HL-60 (cell line): ENCODE data around the gene MTMR3.

ENCODE experiments used
- DNase-seq, 2 experiments: peaks; one replicate each; pipeline ENCODE4 v3.0.0-alpha.2; 2010 to 2020; ENCODE audit warnings: low read depth in 1 of 2, low spot score in 1 of 2
- H3K27ac ChIP-seq: fragments of 250-450 bp; sonication (Bioruptor Pico); replicated peaks from 2 replicates; pipeline ENCODE4 v1.5.1; 2020; ENCODE audit warnings: mild to moderate bottlenecking, moderate library complexity
- H3K27me3 ChIP-seq: fragments of 250-450 bp; sonication (Bioruptor Pico); 2 replicates; pipeline ENCODE4 v1.5.1; 2021; ENCODE audit warnings: mild to moderate bottlenecking, moderate library complexity; ENCODE audit not compliant: insufficient read depth, poor library complexity, severe bottlenecking
- H3K4me3 ChIP-seq: replicated peaks from 2 replicates; pipeline ENCODE4 v1.5.1; 2011; ENCODE audit warnings: mild to moderate bottlenecking, control low read depth, low read length; ENCODE audit not compliant: insufficient read depth
- GABPA ChIP-seq: IDR thresholded peaks from 2 replicates; pipeline ENCODE4 v1.6.1; 2012; ENCODE audit warnings: low read depth
- POLR2AphosphoS5 ChIP-seq: IDR thresholded peaks from 2 replicates; pipeline ENCODE4 v1.6.1; 2012; ENCODE audit warnings: low read depth
- SPI1 ChIP-seq: IDR thresholded peaks from 2 replicates; pipeline ENCODE4 v1.6.1; 2012; ENCODE audit warnings: low read depth, mild to moderate bottlenecking, borderline replicate concordance
- TF ChIP-seq, protein P1 (sequence below): IDR thresholded peaks from 2 replicates; pipeline ENCODE4 v1.6.1; 2012; ENCODE audit warnings: low read depth; ENCODE audit not compliant: insufficient replicate concordance
- TF ChIP-seq, protein P2 (sequence below): IDR thresholded peaks from one replicate; pipeline ENCODE4 v1.5.1; 2011; ENCODE audit warnings: low read length, control low read depth, inconsistent platforms; ENCODE audit not compliant: insufficient read depth

The MTMR3 gene

DNA sequence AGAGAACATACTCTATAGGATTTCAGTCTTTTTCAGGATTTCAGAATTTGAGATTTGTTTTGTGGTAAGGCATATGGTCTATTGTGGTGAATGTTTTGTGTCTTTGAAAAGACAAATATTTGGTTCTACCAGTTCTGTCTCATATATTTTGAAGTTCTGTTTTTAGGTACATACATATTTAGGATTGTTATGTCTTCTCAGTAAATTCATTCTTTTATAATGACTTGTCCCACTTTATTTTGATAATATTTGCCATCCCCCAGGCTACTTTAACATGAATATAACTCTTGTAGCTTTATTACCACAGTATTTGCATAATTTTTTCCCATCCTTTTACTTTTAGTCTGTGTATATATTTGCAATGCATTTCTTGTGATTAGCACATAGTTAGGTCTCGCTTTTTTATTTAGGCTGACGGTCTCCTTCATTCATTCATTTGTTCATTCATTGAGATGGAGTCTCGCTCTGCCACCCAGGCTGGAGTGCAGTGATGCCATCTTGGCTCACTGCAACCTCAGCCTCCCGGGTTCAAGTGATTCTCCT lies 32.1 kb downstream of the MTMR3 start:
- TF ChIP-seq, protein P1, sequence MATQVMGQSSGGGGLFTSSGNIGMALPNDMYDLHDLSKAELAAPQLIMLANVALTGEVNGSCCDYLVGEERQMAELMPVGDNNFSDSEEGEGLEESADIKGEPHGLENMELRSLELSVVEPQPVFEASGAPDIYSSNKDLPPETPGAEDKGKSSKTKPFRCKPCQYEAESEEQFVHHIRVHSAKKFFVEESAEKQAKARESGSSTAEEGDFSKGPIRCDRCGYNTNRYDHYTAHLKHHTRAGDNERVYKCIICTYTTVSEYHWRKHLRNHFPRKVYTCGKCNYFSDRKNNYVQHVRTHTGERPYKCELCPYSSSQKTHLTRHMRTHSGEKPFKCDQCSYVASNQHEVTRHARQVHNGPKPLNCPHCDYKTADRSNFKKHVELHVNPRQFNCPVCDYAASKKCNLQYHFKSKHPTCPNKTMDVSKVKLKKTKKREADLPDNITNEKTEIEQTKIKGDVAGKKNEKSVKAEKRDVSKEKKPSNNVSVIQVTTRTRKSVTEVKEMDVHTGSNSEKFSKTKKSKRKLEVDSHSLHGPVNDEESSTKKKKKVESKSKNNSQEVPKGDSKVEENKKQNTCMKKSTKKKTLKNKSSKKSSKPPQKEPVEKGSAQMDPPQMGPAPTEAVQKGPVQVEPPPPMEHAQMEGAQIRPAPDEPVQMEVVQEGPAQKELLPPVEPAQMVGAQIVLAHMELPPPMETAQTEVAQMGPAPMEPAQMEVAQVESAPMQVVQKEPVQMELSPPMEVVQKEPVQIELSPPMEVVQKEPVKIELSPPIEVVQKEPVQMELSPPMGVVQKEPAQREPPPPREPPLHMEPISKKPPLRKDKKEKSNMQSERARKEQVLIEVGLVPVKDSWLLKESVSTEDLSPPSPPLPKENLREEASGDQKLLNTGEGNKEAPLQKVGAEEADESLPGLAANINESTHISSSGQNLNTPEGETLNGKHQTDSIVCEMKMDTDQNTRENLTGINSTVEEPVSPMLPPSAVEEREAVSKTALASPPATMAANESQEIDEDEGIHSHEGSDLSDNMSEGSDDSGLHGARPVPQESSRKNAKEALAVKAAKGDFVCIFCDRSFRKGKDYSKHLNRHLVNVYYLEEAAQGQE: no peak
- TF ChIP-seq SPI1 (no peak), GABPA (no peak), POLR2AphosphoS5 (no peak)
- TF ChIP-seq, protein P2, sequence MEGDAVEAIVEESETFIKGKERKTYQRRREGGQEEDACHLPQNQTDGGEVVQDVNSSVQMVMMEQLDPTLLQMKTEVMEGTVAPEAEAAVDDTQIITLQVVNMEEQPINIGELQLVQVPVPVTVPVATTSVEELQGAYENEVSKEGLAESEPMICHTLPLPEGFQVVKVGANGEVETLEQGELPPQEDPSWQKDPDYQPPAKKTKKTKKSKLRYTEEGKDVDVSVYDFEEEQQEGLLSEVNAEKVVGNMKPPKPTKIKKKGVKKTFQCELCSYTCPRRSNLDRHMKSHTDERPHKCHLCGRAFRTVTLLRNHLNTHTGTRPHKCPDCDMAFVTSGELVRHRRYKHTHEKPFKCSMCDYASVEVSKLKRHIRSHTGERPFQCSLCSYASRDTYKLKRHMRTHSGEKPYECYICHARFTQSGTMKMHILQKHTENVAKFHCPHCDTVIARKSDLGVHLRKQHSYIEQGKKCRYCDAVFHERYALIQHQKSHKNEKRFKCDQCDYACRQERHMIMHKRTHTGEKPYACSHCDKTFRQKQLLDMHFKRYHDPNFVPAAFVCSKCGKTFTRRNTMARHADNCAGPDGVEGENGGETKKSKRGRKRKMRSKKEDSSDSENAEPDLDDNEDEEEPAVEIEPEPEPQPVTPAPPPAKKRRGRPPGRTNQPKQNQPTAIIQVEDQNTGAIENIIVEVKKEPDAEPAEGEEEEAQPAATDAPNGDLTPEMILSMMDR: no peak
- H3K27me3 ChIP-seq: no peaks in the 10 kb centered on the region
- no peak for DNase-seq
- no peak overlapping the region for H3K4me3 ChIP-seq
- H3K27ac ChIP-seq: no peak overlapping the region

DNA sequence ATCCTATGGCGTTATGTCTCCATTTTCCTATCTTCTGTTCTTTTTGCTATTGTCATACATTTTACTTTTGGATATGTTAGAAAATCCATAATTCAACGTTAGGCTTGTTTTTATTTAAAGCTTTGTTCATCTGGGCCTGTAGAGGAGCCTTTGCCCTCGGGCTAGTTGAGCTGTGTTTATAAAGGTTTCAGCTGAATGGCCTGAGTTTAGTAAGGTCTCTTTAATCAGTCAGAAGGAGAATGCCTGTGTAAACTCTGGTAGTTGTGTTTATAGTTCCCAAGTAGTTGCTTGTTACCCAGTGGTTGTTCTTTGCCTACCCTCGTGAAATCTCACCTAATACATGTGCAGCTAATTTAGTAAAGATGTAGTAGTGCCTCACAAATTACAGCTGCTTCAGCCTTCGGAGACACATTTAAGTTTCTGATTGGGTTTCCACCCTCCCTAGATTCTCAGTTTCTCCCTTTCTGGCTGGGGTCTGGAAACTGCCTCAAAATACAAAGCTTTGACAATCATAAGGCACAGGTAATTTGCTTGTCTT lies 33.1 kb downstream of the MTMR3 start:
- TF ChIP-seq POLR2AphosphoS5: no peak
- TF ChIP-seq, protein P1: no peak
- no peak for TF ChIP-seq GABPA
- TF ChIP-seq SPI1: no peak
- TF ChIP-seq, protein P2: no peak
- H3K27ac ChIP-seq: no peak overlapping the region
- no peaks in the 10 kb centered on the region for H3K27me3 ChIP-seq
- H3K4me3 ChIP-seq: no peak overlapping the region
- no peak for DNase-seq

DNA sequence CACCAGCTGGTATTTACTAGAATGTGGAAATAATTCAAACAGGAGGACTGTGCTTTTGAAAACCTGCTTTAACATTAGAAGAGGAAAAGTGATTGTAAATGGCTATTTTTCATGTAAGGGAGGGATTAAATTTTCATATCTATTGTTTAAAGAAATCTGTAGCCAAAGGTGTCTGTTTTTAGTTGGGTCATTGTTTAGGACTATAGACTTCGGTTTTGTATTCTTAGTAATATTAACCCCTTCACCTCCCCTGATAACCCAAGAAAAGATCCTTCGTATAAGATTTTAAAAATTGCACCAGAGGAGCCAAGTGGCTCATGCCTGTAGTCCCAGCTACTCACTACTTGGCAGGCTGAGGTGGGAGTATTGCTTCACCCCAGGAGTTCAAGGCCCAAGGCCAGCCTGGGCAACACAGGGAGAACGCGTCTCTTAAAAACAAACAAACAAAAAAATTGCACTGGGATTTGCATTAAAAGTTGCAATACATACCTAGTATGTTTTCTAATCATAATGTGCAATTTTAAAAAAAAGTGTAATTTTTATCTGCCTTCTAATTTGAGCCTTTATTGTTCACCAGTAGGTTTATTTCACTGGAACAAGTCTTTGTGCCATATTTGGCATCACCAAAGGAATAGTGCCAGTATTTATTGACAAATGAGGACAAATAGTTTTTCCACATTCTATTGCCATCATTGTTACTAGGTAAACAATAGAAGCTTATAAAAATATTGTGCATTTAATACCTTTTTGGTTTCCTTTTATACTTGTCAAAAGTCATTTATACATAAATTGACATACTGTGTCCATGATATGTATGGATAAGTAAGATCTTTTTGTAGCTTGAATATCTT lies 34.3 kb downstream of the MTMR3 start:
- TF ChIP-seq, protein P2: no peak
- no peak for TF ChIP-seq POLR2AphosphoS5
- DNase-seq: no peak
- Histone ChIP-seq H3K27me3 (no peaks in the 10 kb centered on the region), H3K4me3 (no peak overlapping the region), H3K27ac (no peak overlapping the region)
